Hepatocyte (in vitro differentiated cells): ENCODE results near the gene UPF1.

Experiments
- EZH2 ChIP-seq: fragments of 200-600 bp; sonication (generic); IDR thresholded peaks from 2 replicates; pipeline ENCODE4 v1.6.1; 2016; ENCODE audit warnings: antibody characterized with exemption, mild to moderate bottlenecking, borderline replicate concordance
- EZH2phosphoT487 ChIP-seq: fragments of 200-600 bp; sonication (generic); IDR thresholded peaks from one replicate; pipeline ENCODE4 v1.6.1; 2018; ENCODE audit warnings: antibody characterized with exemption, mild to moderate bottlenecking, low read depth, moderate library complexity; ENCODE audit not compliant: unreplicated experiment, severe bottlenecking
- TF ChIP-seq, protein P1 (sequence below): fragments of 200-600 bp; sonication (generic); IDR thresholded peaks from 2 replicates; pipeline ENCODE4 v1.5.1; 2016; ENCODE audit warnings: antibody characterized with exemption, mild to moderate bottlenecking; ENCODE audit not compliant: poor library complexity

DNA sequence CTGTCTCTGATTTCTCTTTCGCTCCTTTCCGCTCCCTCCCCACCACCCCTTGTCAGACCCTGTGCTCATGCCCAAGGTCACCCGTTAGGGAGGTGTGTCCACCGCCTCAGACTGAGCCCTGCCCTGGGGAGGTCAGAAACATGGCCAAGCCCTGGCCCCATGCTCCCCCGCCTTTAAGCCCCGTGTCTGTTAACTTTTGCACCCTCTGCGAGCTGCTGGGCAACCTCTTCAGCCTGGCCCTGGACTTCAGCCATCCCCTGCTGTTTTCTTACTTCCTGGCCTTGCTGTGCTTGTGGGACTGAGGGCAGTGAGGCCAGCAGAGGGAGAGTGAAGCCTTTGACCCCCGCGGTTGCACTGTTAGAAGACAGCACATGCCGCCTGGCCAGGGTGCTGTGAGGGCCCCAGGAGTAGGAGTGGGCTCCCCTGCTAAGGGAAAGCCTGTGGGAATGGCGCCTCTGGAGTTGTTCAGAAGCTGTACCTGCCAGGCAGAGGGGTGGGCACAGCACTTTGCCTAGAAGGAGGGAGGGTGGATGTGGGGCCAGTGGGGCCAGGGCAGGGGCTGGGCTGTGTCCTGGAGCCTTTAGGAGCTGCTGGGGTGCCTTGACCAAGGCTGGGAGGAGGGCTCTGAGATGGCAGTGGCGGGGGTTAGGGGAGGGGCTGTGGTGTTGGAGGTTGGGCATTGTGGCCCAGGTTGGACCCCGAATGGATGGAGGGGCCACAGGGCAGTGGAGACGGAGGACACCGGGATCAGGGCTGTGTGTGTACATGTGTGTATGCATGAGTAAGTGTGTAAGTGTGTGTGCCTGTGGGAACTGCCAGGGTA, 7.9 kb downstream of the UPF1 start:
- TF ChIP-seq, protein P1, sequence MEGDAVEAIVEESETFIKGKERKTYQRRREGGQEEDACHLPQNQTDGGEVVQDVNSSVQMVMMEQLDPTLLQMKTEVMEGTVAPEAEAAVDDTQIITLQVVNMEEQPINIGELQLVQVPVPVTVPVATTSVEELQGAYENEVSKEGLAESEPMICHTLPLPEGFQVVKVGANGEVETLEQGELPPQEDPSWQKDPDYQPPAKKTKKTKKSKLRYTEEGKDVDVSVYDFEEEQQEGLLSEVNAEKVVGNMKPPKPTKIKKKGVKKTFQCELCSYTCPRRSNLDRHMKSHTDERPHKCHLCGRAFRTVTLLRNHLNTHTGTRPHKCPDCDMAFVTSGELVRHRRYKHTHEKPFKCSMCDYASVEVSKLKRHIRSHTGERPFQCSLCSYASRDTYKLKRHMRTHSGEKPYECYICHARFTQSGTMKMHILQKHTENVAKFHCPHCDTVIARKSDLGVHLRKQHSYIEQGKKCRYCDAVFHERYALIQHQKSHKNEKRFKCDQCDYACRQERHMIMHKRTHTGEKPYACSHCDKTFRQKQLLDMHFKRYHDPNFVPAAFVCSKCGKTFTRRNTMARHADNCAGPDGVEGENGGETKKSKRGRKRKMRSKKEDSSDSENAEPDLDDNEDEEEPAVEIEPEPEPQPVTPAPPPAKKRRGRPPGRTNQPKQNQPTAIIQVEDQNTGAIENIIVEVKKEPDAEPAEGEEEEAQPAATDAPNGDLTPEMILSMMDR, result no peak
- TF ChIP-seq EZH2phosphoT487 (no peak), EZH2 (no peak)
